Vagina (tissue), 2 donors: ENCODE data around the gene ZNF219. TPM values are rescaled to one million over a fixed set of nuclear protein-coding genes. Genes with fewer than 3 reads are reported as not detected.
A peak's percentile ranks its signal among the peaks of the same experiment; 100 is the strongest.

Source experiments
- DNase-seq, 2 donors: peaks; one replicate each; pipeline ENCODE4 v3.0.0-alpha.2; 2017; ENCODE audit errors: extremely low spot score in 2 of 2
- H3K27ac ChIP-seq: fragments of 200-600 bp; sonication (generic); one replicate; pipeline ENCODE4 v1.5.1; 2019
- H3K27me3 ChIP-seq: fragments of 200-600 bp; sonication (generic); one replicate; pipeline ENCODE4 v1.5.1; 2019
- H3K36me3 ChIP-seq, 2 donors: fragments of 200-600 bp; sonication (generic); one replicate each; pipeline ENCODE4 v1.5.1; 2017 to 2019
- H3K4me1 ChIP-seq: fragments of 200-600 bp; sonication (generic); one replicate; pipeline ENCODE4 v1.5.1; 2019
- H3K4me3 ChIP-seq, 2 donors: fragments of 200-600 bp; sonication (generic); 1 replicate in 1 of 2; 2 replicates in 1 of 2; pipeline ENCODE4 v1.5.1; 2016 to 2019
- H3K9me3 ChIP-seq: fragments of 200-600 bp; sonication (generic); one replicate; pipeline ENCODE4 v1.5.1; 2019
- POLR2A ChIP-seq, 2 donors: fragments of 450-650 bp; IDR thresholded peaks; one replicate each; pipeline ENCODE4 v1.6.1; 2017; ENCODE audit warnings: antibody characterized with exemption in 2 of 2, mild to moderate bottlenecking in 2 of 2, moderate library complexity in 2 of 2
- POLR2AphosphoS5 ChIP-seq, 2 donors: sonication (generic); formaldehyde crosslinking; IDR thresholded peaks; one replicate each; pipeline ENCODE4 v1.9.0; 2017; ENCODE audit warnings: antibody characterized with exemption in 2 of 2, mild to moderate bottlenecking in 2 of 2, low read depth in 1 of 2; ENCODE audit not compliant: insufficient read depth in 1 of 2
- intact Hi-C: fragments of 100-400 bp; cut with DNase I; formaldehyde crosslinking; loops from one replicate; pipeline ENCODE4 v1.15.1; 2023
- total RNA-seq: library from RNA; depleted of rRNA; stranded (reverse); fragments of >200 nt; gene quantifications from one replicate; pipeline ENCODE4 v1.2.3, GENCODE V29; 2016
- TF ChIP-seq, protein P1 (sequence below), 3 experiments: fragments of 450-650 bp in 2 of 3; fragments of 200-600 bp in 1 of 3; sonication (generic) in 1 of 3; IDR thresholded peaks; one replicate each; pipeline ENCODE4 v1.5.1; 2017 to 2019; ENCODE audit warnings: antibody characterized with exemption in 3 of 3, mild to moderate bottlenecking in 2 of 3, moderate library complexity in 2 of 3

The ZNF219 gene
- total RNA-seq: 69.2 TPM

DNA sequence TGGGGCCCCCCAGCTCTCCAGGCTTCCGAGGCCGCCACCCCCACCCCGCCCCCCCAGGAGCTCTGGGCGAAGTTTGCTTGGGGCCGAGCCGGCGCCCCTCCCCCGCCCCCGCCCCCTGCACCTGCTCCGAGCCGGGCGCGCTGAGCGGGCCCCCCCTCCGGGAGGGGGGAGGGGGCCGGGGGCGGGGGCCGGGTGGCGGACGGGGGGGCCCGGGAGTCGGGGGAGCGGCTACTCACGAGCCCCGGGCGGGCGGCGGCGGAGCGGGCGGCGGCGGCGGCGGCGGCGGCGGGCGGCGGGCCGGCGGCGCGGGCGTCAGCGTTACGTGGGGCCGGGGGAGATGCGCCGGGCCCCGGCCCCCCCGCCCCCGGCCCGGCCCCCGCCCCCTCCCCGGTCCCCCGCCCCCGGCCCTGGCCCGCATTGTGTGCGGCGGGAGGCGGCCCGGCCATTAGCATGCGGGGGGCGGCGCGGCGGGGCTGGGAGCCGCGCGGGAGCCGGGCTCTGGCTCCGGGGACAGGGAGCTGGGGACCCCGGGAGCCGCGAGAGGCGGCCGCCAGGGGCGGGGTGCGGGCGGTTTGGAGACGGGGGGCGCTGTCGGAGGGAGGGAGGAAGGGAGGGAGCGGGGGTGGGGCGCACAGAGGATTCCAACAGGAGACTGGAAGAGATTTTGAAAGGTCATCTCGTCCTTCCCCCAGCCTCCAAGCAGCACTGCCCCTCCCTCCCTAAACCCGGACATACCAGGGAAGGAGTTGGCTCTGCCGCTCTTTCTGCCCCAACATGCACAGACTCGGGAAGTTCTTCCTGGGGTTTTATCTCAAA, at the start of gene ZNF219:
TSS of gene ZNF219 (minus strand) at position 580 of the 816 bp plus-strand sequence. CDS start 5,064 bp downstream, outside the sequence.
- intact Hi-C loops: no loop called here
- no peak for DNase-seq
- Histone ChIP-seq H3K36me3 (no peaks in the 10 kb centered on the region), H3K4me3 (peak within 1 kb of the TSS; percentile 62 to 73), H3K9me3 (no peaks in the 10 kb centered on the region), H3K27ac (peak within 1 kb of the TSS; percentile 95), H3K27me3 (no peaks in the 10 kb centered on the region), H3K4me1 (peaks cover 55% of the 10 kb centered on the region)
- TF ChIP-seq POLR2AphosphoS5 (IDR thresholded peaks at IDR 0.05; ENCODE audit: insufficient read depth in 1 of 2, low read depth in 1 of 2): peak; percentile 19 to 33
- TF ChIP-seq, protein P1, sequence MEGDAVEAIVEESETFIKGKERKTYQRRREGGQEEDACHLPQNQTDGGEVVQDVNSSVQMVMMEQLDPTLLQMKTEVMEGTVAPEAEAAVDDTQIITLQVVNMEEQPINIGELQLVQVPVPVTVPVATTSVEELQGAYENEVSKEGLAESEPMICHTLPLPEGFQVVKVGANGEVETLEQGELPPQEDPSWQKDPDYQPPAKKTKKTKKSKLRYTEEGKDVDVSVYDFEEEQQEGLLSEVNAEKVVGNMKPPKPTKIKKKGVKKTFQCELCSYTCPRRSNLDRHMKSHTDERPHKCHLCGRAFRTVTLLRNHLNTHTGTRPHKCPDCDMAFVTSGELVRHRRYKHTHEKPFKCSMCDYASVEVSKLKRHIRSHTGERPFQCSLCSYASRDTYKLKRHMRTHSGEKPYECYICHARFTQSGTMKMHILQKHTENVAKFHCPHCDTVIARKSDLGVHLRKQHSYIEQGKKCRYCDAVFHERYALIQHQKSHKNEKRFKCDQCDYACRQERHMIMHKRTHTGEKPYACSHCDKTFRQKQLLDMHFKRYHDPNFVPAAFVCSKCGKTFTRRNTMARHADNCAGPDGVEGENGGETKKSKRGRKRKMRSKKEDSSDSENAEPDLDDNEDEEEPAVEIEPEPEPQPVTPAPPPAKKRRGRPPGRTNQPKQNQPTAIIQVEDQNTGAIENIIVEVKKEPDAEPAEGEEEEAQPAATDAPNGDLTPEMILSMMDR (IDR thresholded peaks at IDR 0.05): no peak
- TF ChIP-seq POLR2A (IDR thresholded peaks at IDR 0.05): peak in 1 of 2 donors; percentile 24

DNA sequence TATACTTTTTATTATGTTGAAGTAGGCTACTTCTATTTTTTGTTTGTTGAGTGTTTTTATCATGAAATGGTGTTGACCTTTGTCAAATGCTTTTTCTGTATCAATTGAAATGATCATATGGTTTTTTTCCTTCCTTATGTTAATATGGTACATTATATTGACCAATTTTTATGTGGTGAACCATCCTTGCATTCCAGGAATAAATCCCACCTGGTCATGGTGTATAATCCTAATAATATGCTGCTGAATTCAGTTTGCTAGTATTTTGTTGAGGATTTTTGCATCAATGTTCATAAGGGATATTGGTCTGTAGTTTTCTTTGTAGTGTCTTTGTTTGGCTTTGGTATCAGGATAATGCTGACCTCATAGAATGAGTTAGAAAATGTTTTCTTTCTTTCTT, 47.0 kb upstream of the ZNF219 start:
- Histone ChIP-seq H3K36me3 (no peaks in the 10 kb centered on the region), H3K9me3 (no peaks in the 10 kb centered on the region), H3K4me3 (no peak overlapping the region), H3K27me3 (no peaks in the 10 kb centered on the region), H3K27ac (no peak overlapping the region), H3K4me1 (no peaks in the 10 kb centered on the region)
- intact Hi-C loops: no loop called here
- TF ChIP-seq, protein P1 (IDR thresholded peaks at IDR 0.05): no peak
- TF ChIP-seq POLR2AphosphoS5 (IDR thresholded peaks at IDR 0.05; ENCODE audit: insufficient read depth in 1 of 2, low read depth in 1 of 2): no peak
- no peak for TF ChIP-seq POLR2A (IDR thresholded peaks at IDR 0.05)
- DNase-seq: no peak

DNA sequence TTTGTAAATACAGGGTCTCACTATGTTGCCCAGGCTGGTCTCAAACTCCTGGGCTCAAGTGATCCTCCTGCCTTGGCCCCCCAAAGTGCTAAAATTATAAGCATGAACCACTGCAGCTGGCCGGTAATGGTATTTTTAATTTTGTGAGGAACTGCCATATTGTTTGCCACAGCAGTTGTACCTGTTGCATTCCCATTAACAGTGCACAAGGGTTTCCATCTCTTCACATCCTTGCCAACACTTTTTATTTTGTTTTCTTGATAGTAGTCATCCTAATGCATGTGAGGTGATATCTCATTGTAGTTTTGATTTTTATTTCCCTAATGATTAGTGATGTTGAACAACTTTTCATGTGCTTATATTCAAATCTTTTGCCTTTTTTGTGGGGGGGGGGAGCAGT, 43.9 kb upstream of the ZNF219 start:
- H3K27ac ChIP-seq: no peak overlapping the region
- intact Hi-C loops: no loop called here

DNA sequence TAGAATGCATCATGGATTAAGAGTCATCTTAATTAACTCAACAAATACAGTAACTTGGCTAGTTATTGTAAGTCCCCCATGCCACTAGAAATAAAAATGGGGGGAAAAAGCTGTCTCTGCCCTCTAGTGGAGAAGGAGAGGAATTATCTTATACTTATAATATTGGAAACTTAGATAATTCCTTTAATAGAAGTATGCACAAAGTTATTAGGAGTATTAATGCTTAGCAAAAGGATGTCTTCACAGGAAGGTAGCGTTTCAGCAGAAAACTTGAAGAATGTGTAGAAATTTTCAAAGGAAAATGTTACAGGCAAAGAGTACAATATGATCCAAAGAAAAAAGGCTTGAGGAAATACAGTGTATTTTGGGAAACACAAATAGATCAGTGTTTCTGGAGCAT, 37.6 kb upstream of the ZNF219 start:
- DNase-seq: no peak
- no peaks in the 10 kb centered on the region for H3K36me3 ChIP-seq
- intact Hi-C loops: no loop called here
- H3K9me3 ChIP-seq: no peaks in the 10 kb centered on the region
- no peak for TF ChIP-seq POLR2A (IDR thresholded peaks at IDR 0.05)
- TF ChIP-seq, protein P1 (IDR thresholded peaks at IDR 0.05): peak in 2 of 3 experiments; percentile 13 to 24
- no peak overlapping the region for H3K4me3 ChIP-seq
- no peaks in the 10 kb centered on the region for H3K4me1 ChIP-seq
- H3K27ac ChIP-seq: no peak overlapping the region
- no peaks in the 10 kb centered on the region for H3K27me3 ChIP-seq

More for the DNA sequence above, 43.9 kb upstream of the ZNF219 start:
- no peak for TF ChIP-seq POLR2A (IDR thresholded peaks at IDR 0.05)
- TF ChIP-seq, protein P1 (IDR thresholded peaks at IDR 0.05): no peak
- no peak for TF ChIP-seq POLR2AphosphoS5 (IDR thresholded peaks at IDR 0.05; ENCODE audit: insufficient read depth in 1 of 2, low read depth in 1 of 2)
- no peaks in the 10 kb centered on the region for H3K27me3 ChIP-seq
- no peak for DNase-seq
- no peak overlapping the region for H3K4me3 ChIP-seq
- H3K4me1 ChIP-seq: no peaks in the 10 kb centered on the region
- H3K36me3 ChIP-seq: no peaks in the 10 kb centered on the region
- H3K9me3 ChIP-seq: no peaks in the 10 kb centered on the region

DNA sequence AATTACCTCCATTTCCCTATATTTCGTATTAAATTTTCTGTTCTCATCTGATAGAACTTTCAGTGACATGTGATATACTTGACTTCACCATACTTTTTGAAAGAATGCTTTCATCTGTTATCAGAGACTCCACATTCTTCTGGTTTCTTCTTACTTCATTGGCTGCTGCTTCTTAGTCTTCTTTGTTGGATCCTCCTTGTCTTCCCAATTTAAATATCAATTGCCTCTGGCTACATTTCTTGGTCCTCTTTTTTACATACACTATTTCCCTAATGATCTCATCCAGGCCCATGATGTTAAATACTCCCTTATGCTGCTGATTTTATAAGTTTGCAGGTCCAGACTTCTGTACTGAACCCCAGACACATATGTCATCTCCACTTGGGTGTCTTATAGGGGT, 35.4 kb upstream of the ZNF219 start:
- H3K4me3 ChIP-seq: no peak overlapping the region
- DNase-seq: no peak
- intact Hi-C loops: no loop called here
- H3K27me3 ChIP-seq: no peaks in the 10 kb centered on the region
- H3K36me3 ChIP-seq: no peaks in the 10 kb centered on the region
- no peaks in the 10 kb centered on the region for H3K9me3 ChIP-seq
- TF ChIP-seq POLR2A (IDR thresholded peaks at IDR 0.05) (no peak), POLR2AphosphoS5 (IDR thresholded peaks at IDR 0.05; ENCODE audit: insufficient read depth in 1 of 2, low read depth in 1 of 2) (no peak)
- TF ChIP-seq, protein P1 (IDR thresholded peaks at IDR 0.05): no peak
- H3K4me1 ChIP-seq: no peaks in the 10 kb centered on the region
- H3K27ac ChIP-seq: no peak overlapping the region
